ENCODE data around the gene CD248.
"Not testable (repeated sequence)": the region's sequence is repeated elsewhere in the genome, so short reads cannot be mapped to it uniquely, and the experiment has no call there.

CD248 gene

GRCh38 chr11:66287211-66287888 is 29.5 kb downstream of the CD248 start:
- FAIRE-seq = no peak

- FAIRE-seq = no peak
Observed at GRCh38 chr11:66286699-66287098, 30.1 kb downstream of the CD248 start.

- no peak for FAIRE-seq
Observed at GRCh38 chr11:66285250-66285947, 31.4 kb downstream of the CD248 start.

GRCh38 chr11:66284526-66285078 is 32.2 kb downstream of the CD248 start:
- no peak for FAIRE-seq

DNA sequence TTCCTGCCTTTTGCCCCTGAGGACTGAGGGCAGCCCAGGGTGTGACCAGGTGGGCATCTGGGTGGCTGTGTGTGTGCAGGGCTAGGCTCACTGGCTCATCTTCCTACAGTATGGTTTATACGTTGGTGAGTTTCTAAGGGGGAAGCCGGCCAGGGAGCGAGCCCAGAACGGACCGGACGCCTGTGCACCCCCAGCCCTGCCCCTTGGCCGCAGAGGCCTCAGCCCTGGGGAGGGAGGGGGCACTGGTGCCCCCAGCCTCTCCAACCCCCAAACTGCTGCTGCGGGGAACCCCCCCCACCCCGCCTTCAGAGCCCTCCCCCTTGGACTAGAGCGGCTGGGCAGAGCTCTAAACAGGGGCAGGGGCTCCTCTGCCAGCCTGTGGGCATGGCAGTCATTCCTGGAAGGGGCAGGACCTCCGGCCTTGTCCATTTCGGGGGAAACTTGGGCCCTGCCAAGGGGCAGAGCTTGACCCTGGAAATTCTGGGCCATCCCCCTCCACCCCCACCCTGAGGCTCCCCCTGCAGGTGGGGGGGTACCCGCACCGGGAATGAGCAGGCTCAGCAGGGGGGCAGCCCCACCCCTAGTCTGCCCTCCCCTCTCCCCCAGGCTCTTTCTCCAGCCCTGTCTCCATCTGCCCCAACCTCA is 33.3 kb downstream of the CD248 start:
- FAIRE-seq = no peak

GRCh38 chr11:66282468-66283455 is 34.1 kb downstream of the CD248 start:
- no peak for FAIRE-seq

- no peak for FAIRE-seq
Observed at GRCh38 chr11:66281776-66282467, 34.9 kb downstream of the CD248 start.

DNA sequence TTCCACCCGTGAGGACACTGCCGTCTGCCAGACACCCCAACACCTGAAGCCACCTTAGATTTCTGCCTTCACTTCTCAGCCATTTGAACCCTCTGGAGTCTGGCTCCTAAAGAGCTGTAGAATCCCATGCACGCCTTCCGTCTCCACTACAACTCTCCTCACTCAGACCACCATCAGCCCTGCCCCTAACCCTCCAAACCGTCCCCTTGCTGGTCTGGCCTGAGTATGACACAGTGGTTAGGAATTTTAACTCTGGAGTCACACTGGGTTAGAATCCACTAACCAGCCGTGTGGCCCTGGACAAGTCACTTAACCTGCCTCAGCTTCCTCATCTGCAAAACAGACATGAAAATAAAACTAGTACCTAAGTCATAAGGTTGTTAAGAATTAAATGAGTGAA is 35.8 kb downstream of the CD248 start:
- no peak for FAIRE-seq

DNA sequence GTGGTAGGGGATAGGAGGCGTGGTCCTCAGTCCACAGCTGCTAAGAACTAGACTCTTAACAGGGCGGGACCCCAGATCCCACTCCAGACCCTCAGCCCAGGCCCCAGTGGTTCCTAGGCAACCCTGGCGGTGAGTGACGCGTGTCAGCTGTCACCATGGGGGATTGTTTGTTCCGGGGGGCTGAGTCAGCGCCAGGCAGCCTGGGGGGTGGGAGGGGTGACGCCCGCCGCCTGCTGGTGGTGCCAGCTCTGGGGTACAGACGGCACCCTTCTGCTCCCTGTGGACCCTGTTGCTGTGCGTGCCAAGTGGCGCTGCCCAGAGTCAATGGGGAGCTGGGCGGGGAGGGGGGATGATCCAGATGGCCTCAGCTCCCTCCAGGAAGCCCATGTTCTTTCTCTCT is 36.4 kb downstream of the CD248 start:
- FAIRE-seq = no peak

- no peak for FAIRE-seq
Observed at GRCh38 chr11:66279092-66279734, 37.6 kb downstream of the CD248 start.

GRCh38 chr11:66278363-66279091 is 38.3 kb downstream of the CD248 start:
- FAIRE-seq = no peak

- FAIRE-seq = no peak
Observed at GRCh38 chr11:66277471-66278362, 39.1 kb downstream of the CD248 start, which contains the start of gene CNIH2. CNIH2 (plus strand) TSS chr11:66278175; CDS start chr11:66278457, 282 bp downstream.

DNA sequence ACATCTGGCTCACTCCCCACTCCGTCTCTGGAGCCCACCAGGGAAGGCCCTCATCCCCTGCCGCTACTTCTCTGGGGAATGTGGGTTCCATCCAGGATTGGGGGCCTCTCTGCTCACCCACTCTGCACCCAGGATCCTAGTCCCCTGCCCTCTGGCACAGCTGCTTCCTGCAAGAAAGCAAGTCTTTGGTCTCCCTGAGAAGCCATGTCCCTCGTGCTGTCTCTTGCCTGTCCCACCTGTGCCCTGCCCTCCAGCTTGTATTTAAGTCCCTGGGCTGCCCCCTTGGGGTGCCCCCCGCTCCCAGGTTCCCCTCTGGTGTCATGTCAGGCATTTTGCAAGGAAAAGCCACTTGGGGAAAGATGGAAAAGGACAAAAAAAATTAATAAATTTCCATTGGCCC is 39.8 kb downstream of the CD248 start:
- FAIRE-seq = not testable (repeated sequence)

DNA sequence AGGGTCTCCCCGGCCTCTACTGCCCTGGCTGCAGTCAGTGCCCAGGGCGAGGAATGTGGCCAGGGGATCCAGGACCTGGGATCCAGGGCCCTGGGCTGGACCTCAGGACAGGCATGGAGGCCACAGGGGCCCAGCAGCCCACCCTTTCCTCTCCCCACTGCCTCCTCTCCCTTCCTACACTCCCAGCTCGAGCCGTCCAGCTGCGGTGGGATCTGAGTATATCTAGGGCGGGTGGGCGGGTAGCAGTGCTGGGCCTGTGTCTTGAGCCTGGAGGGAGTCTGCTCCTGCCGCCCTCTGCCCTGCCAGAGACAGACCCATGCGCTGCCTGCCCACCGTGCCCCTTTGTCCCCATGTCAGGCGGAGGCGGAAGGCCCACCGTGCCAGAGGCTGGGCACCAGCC is 40.2 kb downstream of the CD248 start:
- not testable (repeated sequence) for FAIRE-seq

GRCh38 chr11:66275984-66276612 is 40.7 kb downstream of the CD248 start:
- no peak for FAIRE-seq

DNA sequence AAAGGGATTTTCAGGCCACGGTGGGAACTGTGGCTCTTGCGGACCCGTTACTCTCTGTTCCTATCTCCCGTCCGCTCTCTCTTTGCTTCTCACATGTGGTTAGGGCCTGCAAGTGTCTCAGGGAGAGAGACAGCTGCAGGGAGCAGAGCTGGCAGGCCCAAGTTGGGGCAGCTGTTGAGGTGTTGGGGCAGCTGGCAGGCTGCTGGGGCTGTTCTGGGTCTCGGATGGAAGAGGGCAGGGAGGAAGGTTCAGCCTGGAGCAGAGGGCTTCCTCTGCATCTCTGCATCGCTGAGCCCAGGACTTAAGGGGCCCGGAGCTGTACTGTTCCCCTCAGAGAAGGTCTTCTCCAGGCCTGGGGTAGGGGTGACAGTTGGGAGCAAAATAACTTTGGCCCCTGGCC is 41.4 kb downstream of the CD248 start:
- no peak for FAIRE-seq

GRCh38 chr11:66274219-66274618 is 42.6 kb downstream of the CD248 start:
- no peak for FAIRE-seq

DNA sequence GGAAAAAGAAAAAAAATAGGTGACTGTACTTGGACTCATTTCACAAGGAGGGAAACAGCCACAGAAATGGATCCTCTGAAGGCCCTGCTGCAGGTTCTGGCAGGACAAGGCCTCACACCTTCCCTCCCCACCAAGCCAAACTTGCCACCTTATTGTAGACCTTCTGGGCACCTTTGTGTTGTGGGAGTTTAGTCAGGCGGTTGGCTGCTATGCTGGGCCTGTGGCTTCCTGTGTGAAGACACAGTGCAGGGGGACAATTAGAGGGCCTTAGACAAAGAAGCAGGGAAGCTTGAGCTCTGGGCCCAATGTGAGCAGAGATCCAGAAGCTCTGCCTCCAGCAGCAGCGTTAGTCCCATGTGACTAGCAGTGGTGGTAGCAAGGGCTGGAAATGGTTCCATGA is 44.2 kb downstream of the CD248 start:
- FAIRE-seq = no peak

DNA sequence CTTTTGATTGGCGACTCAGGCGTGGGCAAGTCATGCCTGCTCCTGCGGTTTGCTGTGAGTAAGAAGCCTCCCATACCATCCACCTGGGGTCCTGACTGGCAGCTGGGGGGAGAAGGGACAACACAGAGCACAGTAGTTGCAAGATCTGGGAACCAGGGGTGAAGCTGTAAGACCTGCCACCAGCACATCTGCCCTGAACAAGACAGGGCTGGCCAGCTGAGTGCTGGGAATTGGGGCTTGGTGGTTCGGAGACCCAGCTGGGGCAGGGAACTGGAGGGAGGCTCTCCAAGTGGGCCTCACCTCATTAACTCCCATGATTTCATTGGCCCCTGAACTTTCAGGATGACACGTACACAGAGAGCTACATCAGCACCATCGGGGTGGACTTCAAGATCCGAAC is 45.0 kb downstream of the CD248 start:
- no peak for FAIRE-seq

Data from islet of Langerhans (tissue), 1 donor.